NCI-H510A (cell line): Measurements from ENCODE around the gene BBX.
A peak's percentile ranks its signal among the peaks of the same experiment; 100 is the strongest.

Source experiments
- DNase-seq: peaks from one replicate; lab custom pipeline; 2025; lab: John Stamatoyannopoulos, UW

The BBX gene

GRCh38 chr3:107846279-107846852 is 323.6 kb downstream of the BBX start:
- DNase-seq: peak; percentile 18

- no peak for DNase-seq
Measured at GRCh38 chr3:107847791-107848190, 325.0 kb downstream of the BBX start.

- no peak for DNase-seq
Measured at GRCh38 chr3:107848351-107848915, 325.7 kb downstream of the BBX start.

GRCh38 chr3:107850681-107851080 is 327.9 kb downstream of the BBX start:
- DNase-seq: no peak

- DNase-seq: no peak
Measured at GRCh38 chr3:107853821-107854220, 331.1 kb downstream of the BBX start.

- DNase-seq: no peak
Measured at GRCh38 chr3:107854733-107855132, 332.0 kb downstream of the BBX start.

- DNase-seq: no peak
Measured at GRCh38 chr3:107855710-107856109, 332.9 kb downstream of the BBX start.

- DNase-seq: no peak
Measured at GRCh38 chr3:107857854-107858253, 335.1 kb downstream of the BBX start.

- DNase-seq: no peak
Measured at GRCh38 chr3:107858876-107859275, 336.1 kb downstream of the BBX start.
